CD4-positive, alpha-beta T cell treated with Interleukin-21 for 1 hour (primary cell): ENCODE measurements around the gene RFC3.

Experiments
- DNase-seq: peaks from one replicate; pipeline ENCODE4 v3.0.0-alpha.2; 2020

The RFC3 gene

DNA sequence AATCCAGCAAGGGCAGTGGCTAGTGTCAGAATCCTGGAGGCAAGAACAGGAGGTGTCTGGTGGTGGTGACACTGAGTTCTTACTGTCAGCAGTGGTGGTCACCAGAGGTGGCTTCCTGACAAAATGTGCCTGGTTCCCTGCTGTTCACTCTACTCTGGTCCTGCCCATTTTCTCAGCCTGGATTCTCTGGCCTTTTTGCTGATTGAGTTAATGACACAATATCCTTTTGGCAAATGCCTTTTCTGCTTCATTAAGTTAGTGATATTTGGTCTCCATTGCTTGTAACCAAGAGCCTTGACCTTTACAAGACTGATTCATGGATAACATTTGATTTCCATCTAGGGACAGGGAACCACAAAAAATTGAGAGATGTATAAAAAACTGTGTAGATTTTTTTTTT lies 51.1 kb downstream of the RFC3 start:
- DNase-seq, result no peak

GRCh38 chr13:33870046-33870668 lies 52.2 kb downstream of the RFC3 start:
- DNase-seq, result no peak

- DNase-seq, result no peak
These were observed 53.5 kb downstream of the RFC3 start for GRCh38 chr13:33871207-33872004.

DNA sequence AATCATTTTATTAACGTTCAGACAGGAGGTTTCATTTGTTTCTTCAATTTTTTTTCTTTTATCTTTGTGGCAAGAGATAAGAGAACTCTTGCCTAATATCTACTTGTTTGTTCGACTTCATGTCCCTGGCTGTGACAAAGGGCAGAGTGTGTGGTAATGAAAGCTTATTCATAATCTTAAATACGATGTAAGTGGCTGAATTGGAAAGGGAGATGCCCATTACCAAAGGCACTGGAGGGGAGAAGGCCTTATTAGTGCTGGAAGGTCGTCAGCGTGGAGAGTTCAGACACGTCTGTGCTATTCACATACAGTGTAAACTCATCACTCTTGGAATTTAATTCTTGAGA lies 54.0 kb downstream of the RFC3 start:
- no peak for DNase-seq

GRCh38 chr13:33873251-33873908 lies 55.4 kb downstream of the RFC3 start:
- DNase-seq, result no peak

- DNase-seq, result no peak
These were observed 56.9 kb downstream of the RFC3 start for GRCh38 chr13:33874871-33875270.

GRCh38 chr13:33875618-33876401 lies 57.9 kb downstream of the RFC3 start:
- no peak for DNase-seq

DNA sequence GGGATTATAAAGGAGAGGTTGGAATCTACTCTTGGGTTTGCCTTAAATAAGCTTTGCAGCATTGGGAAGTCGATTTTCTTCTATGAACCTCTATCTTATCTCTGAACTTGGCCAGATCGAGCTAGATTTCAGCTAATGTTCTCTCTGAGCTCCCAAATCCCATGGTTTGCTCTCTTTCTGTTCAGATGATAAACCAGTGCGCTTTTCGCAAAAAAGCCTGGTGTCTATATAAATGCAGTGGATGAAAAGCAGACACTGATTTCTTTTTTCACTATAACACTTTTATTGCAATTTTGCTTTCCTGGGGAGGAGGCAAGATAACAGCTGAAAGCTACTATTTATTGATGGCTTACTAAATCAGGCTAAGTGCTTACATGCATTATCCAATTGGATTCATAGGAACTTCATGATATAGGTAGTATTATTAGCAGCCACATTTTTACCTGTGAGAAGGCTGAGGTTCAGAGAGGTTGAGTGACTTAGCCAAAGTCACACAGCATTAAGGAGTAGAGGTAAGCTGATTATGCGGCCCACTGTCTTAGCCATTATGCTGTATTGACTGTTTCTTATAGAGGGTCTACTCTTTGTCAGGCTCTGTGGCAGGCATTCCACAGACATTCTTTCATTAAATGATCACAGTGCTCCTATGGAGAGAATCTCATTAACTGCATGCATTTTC lies 58.9 kb downstream of the RFC3 start:
- DNase-seq, result no peak

GRCh38 chr13:33879118-33879517 lies 61.2 kb downstream of the RFC3 start:
- DNase-seq, result no peak

DNA sequence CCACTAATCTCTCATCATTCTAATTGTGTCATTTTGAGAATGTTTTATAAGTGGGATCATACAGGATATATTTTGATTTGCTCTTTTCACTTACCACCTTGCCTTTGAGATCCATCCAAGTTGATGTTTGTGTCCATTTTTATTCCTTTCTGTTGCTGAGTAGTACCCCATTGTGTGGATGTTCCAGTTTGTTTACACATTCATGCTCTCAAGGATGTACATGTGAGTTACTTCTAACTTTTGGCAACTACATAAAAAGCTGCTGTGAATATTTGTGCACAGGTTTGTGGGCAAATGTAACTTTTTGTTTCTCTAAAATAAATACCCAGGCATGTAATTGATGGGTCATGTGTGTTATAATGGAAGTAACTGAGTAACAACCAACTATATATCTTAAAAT lies 64.9 kb downstream of the RFC3 start:
- DNase-seq, result no peak

DNA sequence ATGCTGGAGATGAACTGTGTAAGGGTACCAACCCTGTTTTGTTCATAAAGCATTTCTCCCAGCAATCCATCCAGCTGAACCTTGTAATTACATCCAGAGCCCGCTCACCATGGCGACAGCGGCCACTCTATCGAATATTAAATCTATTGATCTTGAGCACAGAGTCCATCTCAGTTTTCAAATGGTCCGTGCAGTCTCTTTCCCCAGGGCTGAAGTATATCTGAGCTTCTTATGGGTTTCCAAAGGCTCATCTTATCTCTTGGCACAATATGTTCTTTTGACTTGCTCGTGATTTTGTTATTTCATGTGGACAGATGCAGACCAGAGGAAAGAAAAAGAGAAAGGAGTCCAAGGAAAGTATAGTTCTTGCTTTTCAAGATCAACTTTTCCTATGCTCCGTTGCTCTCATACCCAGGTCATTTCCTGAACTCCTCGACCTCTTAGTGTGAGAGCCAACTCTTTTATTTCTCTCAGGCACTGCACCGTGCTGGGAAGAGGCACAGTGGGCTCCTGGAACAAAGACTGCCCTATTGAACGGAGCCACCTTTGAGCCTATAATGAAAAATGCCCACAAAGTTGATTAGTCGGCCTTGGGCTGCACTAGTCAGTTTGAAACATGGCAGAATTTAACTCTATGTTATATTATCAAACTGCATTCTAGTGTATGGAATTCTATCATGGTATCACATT lies 66.7 kb downstream of the RFC3 start:
- no peak for DNase-seq
